ENCODE data around the gene PRR7. TPM values are rescaled to one million over a fixed set of nuclear protein-coding genes. Genes with fewer than 3 reads are reported as not detected.

PRR7 gene
- total RNA-seq, 1 experiment from 2014 or later: 23.2 TPM

DNA sequence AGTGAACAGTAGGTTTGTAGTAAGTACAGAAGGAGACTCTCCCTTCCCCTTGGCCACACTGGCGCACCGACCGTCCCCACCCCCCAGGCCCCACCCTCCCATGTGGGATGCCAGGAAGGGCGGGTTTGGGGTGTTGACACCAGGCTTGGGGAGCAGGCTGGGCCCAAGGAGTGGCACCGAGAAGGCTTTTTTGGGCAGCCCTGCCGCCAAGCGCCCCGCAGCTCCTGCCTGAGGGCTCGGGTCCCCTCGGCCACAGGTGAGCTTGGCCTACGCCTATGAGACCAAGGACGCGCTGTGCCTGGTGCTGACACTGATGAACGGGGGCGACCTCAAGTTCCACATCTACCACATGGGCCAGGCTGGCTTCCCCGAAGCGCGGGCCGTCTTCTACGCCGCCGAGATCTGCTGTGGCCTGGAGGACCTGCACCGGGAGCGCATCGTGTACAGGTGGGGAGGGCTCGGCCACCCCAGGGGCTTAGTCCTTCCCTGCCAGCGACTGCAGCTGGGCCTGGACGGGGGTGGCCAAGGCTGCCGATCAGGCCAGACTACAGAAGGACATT lies 12.9 kb upstream of the PRR7 start:
- ChIA-PET CTCF (interaction anchor here (1.2 to 1.9 kb wide), 2 partner anchors 12 to 43 kb away, joined by 5 to 6 read pairs; no protein-coding TSS in a partner anchor), POLR2A (interaction anchor here (12.5 kb wide), 1 partner anchor 11 kb away, joined by 217 read pairs; the partner anchor contains the start of gene PRR7)
- H3K4me3 Mint-ChIP-seq (ENCODE audit: unreplicated experiment): no peak overlapping the region
- DNase-seq (ENCODE audit: unreplicated experiment): no peak
- no peak for TF ChIP-seq CTCF (IDR thresholded peaks at IDR 0.05; ENCODE audit: unreplicated experiment)
- BruUV-seq (replicated peaks): no TSS peak
- H3K27me3 Mint-ChIP-seq (ENCODE audit: insufficient read depth, unreplicated experiment): no peaks in the 10 kb centered on the region
- peaks cover 21% of the 10 kb centered on the region for H3K4me1 Mint-ChIP-seq (ENCODE audit: insufficient read depth, unreplicated experiment)
- peaks cover 76% of the 10 kb centered on the region for H3K36me3 Mint-ChIP-seq (ENCODE audit: insufficient read depth, unreplicated experiment)
- no peak overlapping the region for H3K27ac Mint-ChIP-seq (ENCODE audit: low read depth, unreplicated experiment)
- no peaks in the 10 kb centered on the region for H3K9me3 Mint-ChIP-seq (ENCODE audit: unreplicated experiment)
- intact Hi-C loops (cut with micrococcal nuclease): no loop called here

DNA sequence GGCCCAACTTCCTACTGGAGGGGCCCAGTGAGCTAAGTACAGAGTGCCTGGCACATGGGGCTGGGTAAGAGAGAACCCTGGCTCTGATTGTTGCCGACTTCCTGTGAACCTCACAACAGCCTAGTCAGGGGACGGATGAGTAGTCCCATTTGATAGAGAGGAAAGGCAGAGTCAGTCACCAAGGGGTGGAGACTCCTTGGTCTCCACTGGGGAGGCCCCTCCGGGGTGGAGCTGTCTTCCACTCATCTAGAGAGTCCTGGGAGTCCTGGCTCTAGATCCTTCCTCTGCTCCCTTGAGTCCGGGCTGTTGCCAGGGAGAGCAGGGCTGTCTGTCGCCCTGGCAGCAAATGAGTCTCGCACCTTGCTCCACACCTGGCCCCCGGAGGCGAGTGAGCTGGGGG lies 12.2 kb upstream of the PRR7 start:
- ChIA-PET POLR2A (interaction anchor here (12.5 kb wide), 1 partner anchor 10 kb away, joined by 217 read pairs; the partner anchor contains the start of gene PRR7), CTCF (interaction anchor here (0.6 to 1.2 kb wide), 2 partner anchors 7 to 12 kb away, joined by 3 to 6 read pairs; no protein-coding TSS in a partner anchor)
- BruUV-seq (replicated peaks): no TSS peak
- peaks cover 21% of the 10 kb centered on the region for H3K4me1 Mint-ChIP-seq (ENCODE audit: insufficient read depth, unreplicated experiment)
- no peaks in the 10 kb centered on the region for H3K9me3 Mint-ChIP-seq (ENCODE audit: unreplicated experiment)
- H3K27ac Mint-ChIP-seq (ENCODE audit: low read depth, unreplicated experiment): no peak overlapping the region
- no peaks in the 10 kb centered on the region for H3K27me3 Mint-ChIP-seq (ENCODE audit: insufficient read depth, unreplicated experiment)
- no peak overlapping the region for H3K4me3 Mint-ChIP-seq (ENCODE audit: unreplicated experiment)
- H3K36me3 Mint-ChIP-seq (ENCODE audit: insufficient read depth, unreplicated experiment): peaks cover 76% of the 10 kb centered on the region
- intact Hi-C loops (cut with micrococcal nuclease): no loop called here
- TF ChIP-seq CTCF (IDR thresholded peaks at IDR 0.05; ENCODE audit: unreplicated experiment): no peak
- no peak for DNase-seq (ENCODE audit: unreplicated experiment)

GRCh38 chr5:177434942-177435738 lies 11.5 kb upstream of the PRR7 start:
- H3K9me3 Mint-ChIP-seq (ENCODE audit: unreplicated experiment): no peaks in the 10 kb centered on the region
- peaks cover 20% of the 10 kb centered on the region for H3K4me1 Mint-ChIP-seq (ENCODE audit: insufficient read depth, unreplicated experiment)
- H3K27me3 Mint-ChIP-seq (ENCODE audit: insufficient read depth, unreplicated experiment): no peaks in the 10 kb centered on the region
- no peak for TF ChIP-seq CTCF (IDR thresholded peaks at IDR 0.05; ENCODE audit: unreplicated experiment)
- intact Hi-C loops (cut with micrococcal nuclease): no loop called here
- no peak overlapping the region for H3K27ac Mint-ChIP-seq (ENCODE audit: low read depth, unreplicated experiment)
- no peak overlapping the region for H3K4me3 Mint-ChIP-seq (ENCODE audit: unreplicated experiment)
- POLR2A ChIA-PET: interaction anchor here (12.5 kb wide), 1 partner anchor 10 kb away, joined by 217 read pairs; the partner anchor contains the start of gene PRR7
- no TSS peak for BruUV-seq (replicated peaks)
- CTCF ChIA-PET: interaction anchor here (1.2 to 1.8 kb wide), 2 partner anchors 11 to 31 kb away, joined by 5 to 6 read pairs; no protein-coding TSS in a partner anchor
- DNase-seq (ENCODE audit: unreplicated experiment): no peak
- H3K36me3 Mint-ChIP-seq (ENCODE audit: insufficient read depth, unreplicated experiment): peaks cover 79% of the 10 kb centered on the region

- no peak for TF ChIP-seq CTCF (IDR thresholded peaks at IDR 0.05; ENCODE audit: unreplicated experiment)
- Mint-ChIP-seq H3K9me3 (ENCODE audit: unreplicated experiment) (no peaks in the 10 kb centered on the region), H3K4me1 (ENCODE audit: insufficient read depth, unreplicated experiment) (peaks cover 12% of the 10 kb centered on the region), H3K27me3 (ENCODE audit: insufficient read depth, unreplicated experiment) (no peaks in the 10 kb centered on the region), H3K4me3 (ENCODE audit: unreplicated experiment) (no peak overlapping the region), H3K36me3 (ENCODE audit: insufficient read depth, unreplicated experiment) (peaks cover 73% of the 10 kb centered on the region), H3K27ac (ENCODE audit: low read depth, unreplicated experiment) (no peak overlapping the region)
- intact Hi-C loops (cut with micrococcal nuclease): no loop called here
- ChIA-PET POLR2A (interaction anchor here (1.5 to 17.7 kb wide), 2 partner anchors 7 to 10 kb away, joined by 5 to 217 read pairs; partner anchors contain the start of gene GRK6), CTCF (interaction anchor here (1.4 to 1.8 kb wide), 3 partner anchors 16 to 65 kb away, joined by 4 to 5 read pairs (median 5); no protein-coding TSS in a partner anchor)
- no peak for DNase-seq (ENCODE audit: unreplicated experiment)
- BruUV-seq (replicated peaks): TSS peak; percentile 3
Measured at GRCh38 chr5:177435847-177436536, 10.6 kb upstream of the PRR7 start.
